Stimulated activated naive CD4-positive, alpha-beta T cell treated with Interleukin-2 at 50 U/mL for 16 hours (primary cell): Measurements from ENCODE around the gene GPAT2.
"Not testable (repeated sequence)": the region's sequence is repeated elsewhere in the genome, so short reads cannot be mapped to it uniquely, and the experiment has no call there.

ENCODE experiments used
- DNase-seq: peaks from one replicate; lab custom pipeline; 2025; lab: John Stamatoyannopoulos, UW

Gene GPAT2

DNA sequence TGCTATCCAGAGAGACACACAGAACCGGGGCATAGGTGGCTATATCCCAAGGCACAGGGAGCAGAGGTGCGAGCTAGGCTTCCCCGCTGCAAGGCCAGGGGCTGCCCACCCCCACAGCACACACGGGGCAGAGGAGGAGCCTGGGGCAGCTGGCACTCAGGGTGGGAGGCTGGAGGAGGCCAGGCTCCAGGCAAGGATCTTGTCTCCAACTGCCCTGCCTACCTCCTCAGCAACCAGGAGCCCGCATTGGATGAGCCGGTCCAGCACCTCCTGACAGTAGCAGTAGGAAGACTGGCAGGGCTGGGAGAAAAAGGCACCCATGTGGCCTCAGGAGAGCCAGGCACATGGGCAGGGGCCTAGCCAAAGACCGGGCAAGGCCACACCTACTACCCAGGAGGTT, 11.0 kb downstream of the GPAT2 start:
- DNase-seq, result not testable (repeated sequence)

- not testable (repeated sequence) for DNase-seq
These were observed 11.8 kb downstream of the GPAT2 start for GRCh38 chr2:96022701-96023447.

DNA sequence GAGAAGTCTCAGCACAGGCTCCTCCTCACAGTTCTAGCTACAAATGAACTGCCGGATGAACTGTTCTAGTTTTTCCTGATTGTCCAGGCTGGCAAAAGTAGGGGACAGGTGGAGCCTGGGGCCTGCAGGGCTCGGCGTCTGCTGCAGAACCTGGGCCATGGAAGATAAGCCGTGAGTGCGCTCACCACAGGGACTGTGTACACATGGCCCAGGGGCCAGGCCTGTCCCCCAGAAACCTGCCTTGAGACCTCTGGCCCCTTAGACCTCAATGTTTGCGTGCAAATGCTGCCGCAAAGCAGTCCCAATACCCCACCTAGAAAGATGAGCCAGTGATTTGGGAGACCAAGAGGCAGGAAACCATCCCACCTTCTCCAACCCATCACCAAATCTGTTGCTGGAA, 12.6 kb downstream of the GPAT2 start:
- DNase-seq, result not testable (repeated sequence)

GRCh38 chr2:96021142-96021541, 13.6 kb downstream of the GPAT2 start:
- DNase-seq, result not testable (repeated sequence)

DNA sequence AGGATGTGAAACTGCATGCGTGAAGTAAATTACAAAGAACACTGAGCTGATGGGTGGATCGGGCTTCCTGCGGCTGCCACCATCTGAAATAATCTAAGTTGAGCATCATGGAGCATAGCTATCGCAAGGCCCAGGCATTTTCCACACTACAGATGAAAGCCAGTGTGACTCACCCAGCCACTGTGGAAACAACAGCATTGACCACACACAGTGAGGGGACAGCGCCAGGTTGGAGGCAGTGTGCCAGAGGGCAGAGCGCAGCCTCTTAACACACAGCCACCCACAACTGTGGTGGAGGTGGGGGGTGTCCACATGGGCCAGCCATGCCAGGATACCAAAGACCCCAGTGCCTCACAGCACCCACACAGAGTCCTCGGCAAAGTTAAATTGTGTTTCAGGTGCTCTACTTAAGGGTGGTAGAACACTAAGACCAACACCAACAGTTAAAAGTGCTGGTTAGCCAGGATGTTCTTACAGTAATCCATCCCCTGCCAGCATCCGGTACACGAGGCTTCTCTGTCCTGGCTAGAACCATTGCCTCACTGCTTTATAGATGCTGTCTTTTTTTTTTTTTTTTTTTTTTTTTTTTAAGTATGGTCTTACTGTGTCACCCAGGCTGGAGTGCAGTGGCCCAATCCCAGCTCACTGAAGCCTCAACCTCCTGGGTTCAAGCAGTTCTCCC, 14.7 kb downstream of the GPAT2 start:
- not testable (repeated sequence) for DNase-seq

DNA sequence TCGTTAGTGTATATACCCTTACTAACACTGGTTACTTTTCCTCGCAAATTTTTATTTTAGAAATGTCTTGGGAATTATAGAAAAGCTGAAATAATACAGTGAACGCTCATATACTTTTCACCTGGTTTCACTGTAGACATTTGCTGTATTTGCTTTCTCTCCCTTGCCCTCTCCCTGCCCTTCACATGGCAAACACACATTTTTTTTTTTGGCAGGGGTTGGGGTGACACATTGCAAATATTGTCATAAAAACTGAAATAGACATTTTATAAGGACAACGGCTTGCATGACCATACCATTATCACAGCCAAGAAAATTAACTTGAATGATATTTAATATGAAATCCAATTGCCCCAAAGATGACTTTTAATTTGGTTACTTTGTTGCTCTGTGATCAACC, 18.4 kb downstream of the GPAT2 start:
- not testable (repeated sequence) for DNase-seq

GRCh38 chr2:96012792-96013264, 21.9 kb downstream of the GPAT2 start:
- DNase-seq, result not testable (repeated sequence)

- DNase-seq, result not testable (repeated sequence)
These were observed 22.5 kb downstream of the GPAT2 start for GRCh38 chr2:96012086-96012791.

GRCh38 chr2:96011129-96011455, 23.6 kb downstream of the GPAT2 start:
- DNase-seq, result not testable (repeated sequence)

DNA sequence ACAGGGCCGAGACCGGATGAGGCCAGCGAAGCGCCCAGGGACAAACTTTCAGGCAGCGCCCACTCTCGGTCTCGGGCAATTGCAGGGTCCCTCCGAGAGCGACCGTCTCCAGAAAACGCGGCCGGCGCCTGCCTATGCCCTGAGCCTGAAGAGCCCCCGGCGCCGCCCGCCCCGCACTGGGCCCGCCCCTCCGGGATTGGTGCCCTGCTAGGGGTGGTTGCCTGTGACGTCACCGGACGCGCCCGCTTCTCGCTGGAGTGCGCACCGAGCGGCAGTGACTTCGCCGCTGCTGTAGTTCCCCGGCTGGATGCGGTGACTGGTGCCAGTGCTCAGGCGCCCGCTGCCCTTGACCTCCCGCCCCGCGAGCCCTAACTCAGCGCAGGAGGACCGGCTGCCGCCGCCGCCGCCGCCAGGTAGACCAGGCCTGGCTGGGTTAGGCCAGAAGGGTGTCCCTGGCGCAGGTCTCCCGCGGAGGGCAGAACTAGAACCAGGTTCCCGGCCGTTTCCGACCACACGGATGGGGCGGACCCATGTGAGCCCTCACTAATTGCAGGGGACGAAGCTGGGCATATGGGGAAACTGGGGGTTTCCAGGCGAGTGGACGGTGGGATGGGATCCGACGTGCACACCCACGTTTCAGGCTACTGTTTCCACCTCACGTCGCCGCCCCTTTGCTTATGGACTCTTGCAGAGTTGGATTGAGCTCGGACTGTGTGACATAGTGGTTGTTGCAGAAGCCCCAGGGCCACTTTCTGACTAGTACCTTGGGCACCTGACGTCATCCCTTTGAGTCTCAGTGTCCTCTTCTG, 24.2 kb downstream of the GPAT2 start:
- not testable (repeated sequence) for DNase-seq

DNA sequence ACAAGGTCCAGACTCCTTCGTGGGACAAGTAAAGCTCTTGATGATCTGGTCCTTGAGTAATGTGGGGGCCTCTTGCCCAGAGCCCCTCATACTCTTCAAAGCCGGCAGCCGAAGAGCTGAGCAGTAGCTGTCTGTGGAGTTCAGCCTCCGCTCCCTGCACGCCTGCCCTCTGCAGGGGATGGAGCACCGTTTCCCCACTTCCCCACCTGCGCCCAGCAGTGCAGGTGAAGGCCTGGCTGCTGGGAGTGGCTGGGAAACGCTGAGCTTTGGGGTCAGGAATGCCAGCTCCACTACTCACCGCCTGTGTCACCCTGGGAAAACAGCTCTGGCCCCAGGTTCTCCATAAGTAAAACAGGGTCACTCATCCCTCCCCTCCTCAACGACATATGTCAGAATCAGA, 24.9 kb downstream of the GPAT2 start:
- not testable (repeated sequence) for DNase-seq

- DNase-seq, result not testable (repeated sequence)
These were observed 26.7 kb downstream of the GPAT2 start for GRCh38 chr2:96008051-96008450.

DNA sequence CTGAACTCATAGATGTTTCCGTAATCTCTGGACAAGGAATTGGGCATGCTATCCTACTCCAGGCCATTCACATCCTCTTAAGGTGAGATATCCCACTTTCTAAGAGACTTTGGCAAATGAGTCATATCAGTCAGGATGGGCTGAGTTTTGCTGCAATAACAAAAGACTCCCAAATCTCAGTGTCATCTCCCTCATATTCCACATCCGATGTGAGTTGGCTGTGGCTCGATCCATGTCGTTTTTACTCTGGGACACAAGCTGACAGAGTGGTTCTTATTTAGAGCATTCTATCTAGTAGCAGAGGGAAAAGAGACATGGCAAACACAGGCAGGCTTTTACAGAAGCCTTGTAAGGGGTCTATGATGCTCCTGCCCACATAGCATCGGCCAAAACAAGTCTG, 28.5 kb downstream of the GPAT2 start:
- not testable (repeated sequence) for DNase-seq

- DNase-seq, result not testable (repeated sequence)
These were observed 42.0 kb downstream of the GPAT2 start for GRCh38 chr2:95992520-95993272.

- DNase-seq, result not testable (repeated sequence)
These were observed 42.6 kb downstream of the GPAT2 start for GRCh38 chr2:95992102-95992501.

DNA sequence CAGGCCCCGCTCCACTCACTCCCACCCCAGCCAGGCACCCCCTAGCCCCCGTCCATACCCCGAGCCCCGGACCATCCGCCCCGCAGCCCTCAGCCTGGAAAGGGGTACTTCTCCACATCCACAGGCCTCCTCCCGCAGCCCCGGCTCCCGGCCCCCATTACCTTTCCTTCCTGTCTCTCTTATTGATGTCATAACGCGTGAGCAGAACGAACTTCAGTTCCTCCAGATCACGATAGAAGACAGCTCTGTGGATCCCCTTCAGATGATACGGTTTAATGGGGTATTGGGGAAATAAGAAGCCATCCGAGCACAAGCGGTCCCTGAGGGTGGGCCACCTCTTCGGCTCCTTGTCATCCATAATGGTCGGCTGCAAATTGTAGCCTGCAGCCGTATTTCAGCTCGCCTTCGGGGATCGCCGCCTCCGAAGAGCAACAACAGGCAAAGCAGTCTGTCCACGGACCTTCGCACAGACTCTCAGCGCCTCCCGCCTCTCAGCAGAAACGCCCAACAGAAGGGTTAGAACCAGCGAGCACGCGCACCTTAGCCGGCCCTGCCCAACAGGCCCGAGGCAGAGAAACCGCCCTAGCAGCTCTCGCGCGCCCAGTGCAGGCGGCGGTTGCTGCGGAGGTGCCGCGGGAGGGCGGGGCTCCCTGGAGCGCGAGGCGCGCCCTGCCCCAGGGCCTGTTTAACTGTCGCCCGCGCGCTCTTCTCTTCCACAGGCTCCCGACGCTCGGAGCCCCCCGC, 43.2 kb downstream of the GPAT2 start, which contains the start of gene ANKRD36C:
Gene ANKRD36C (minus strand): TSS at position 474 of the 744 bp plus-strand sequence. CDS start 116 bp downstream, at position 358.
- DNase-seq, result not testable (repeated sequence)

- DNase-seq, result not testable (repeated sequence)
These were observed 43.8 kb downstream of the GPAT2 start for GRCh38 chr2:95990884-95991283.
